OCI-LY7 (cell line): ENCODE measurements around the gene HDAC4. TPM values are rescaled to one million over a fixed set of nuclear protein-coding genes. Genes with fewer than 3 reads are reported as not detected.
"Not testable (repeated sequence)": the region's sequence is repeated elsewhere in the genome, so short reads cannot be mapped to it uniquely, and the experiment has no call there.

Experiments
- BruUV-seq: library from RNA; stranded (reverse); fragments of 400-500 nt; replicated peaks from 2 replicates; lab custom pipeline; 2021; lab: Mats Ljungman, UMichigan
- CTCF ChIA-PET: fragments of 300-600 bp; sonication (Branson Sonifier 250); formaldehyde crosslinking; loops from one replicate; lab custom pipeline; 2022; ENCODE audit warnings: antibody characterized with exemption; ENCODE audit not compliant: unreplicated experiment; lab: Charles Lee
- POLR2A ChIA-PET: fragments of 300-600 bp; sonication (Branson Sonifier 250); formaldehyde crosslinking; loops from one replicate; lab custom pipeline; 2022; ENCODE audit warnings: antibody characterized with exemption; lab: Charles Lee
- DNase-seq: peaks from one replicate; pipeline ENCODE4 v3.0.0-alpha.2; 2015; ENCODE audit warnings: low spot score
- H2AFZ ChIP-seq: fragments of 200-600 bp; sonication (generic), shearing (Covaris generic); 2 replicates; pipeline ENCODE4 v1.6.1; 2014; ENCODE audit warnings: mild to moderate bottlenecking, antibody characterized with exemption, low read length, moderate library complexity
- H3K27ac ChIP-seq: fragments of 200-600 bp; sonication (generic); 2 replicates; pipeline ENCODE4 v1.5.1; 2014; ENCODE audit warnings: mixed run types, low read depth, mild to moderate bottlenecking, moderate library complexity, low read length, inconsistent platforms; ENCODE audit not compliant: poor library complexity, severe bottlenecking
- H3K36me3 ChIP-seq: fragments of 200-600 bp; sonication (generic); 2 replicates; pipeline ENCODE4 v1.6.1; 2014; ENCODE audit warnings: mild to moderate bottlenecking, antibody characterized with exemption, low read length, moderate library complexity, mixed read lengths; ENCODE audit not compliant: insufficient read depth
- H3K4me1 ChIP-seq: fragments of 200-600 bp; sonication (generic); 2 replicates; pipeline ENCODE4 v1.5.1; 2014; ENCODE audit warnings: mild to moderate bottlenecking, low read length; ENCODE audit not compliant: insufficient read depth, poor library complexity, severe bottlenecking
- H3K4me2 ChIP-seq: fragments of 200-600 bp; sonication (generic); 2 replicates; pipeline ENCODE4 v1.6.1; 2014; ENCODE audit warnings: mild to moderate bottlenecking, low read length
- H3K4me3 ChIP-seq: fragments of 200-600 bp; sonication (generic); 2 replicates; pipeline ENCODE4 v1.5.1; 2014; ENCODE audit warnings: mild to moderate bottlenecking, low read depth, low read length; ENCODE audit not compliant: poor library complexity, severe bottlenecking
- H3K79me2 ChIP-seq: fragments of 200-600 bp; sonication (generic); 2 replicates; pipeline ENCODE4 v1.6.1; 2016; ENCODE audit warnings: low read depth, mild to moderate bottlenecking, low read length, moderate library complexity, mixed read lengths; ENCODE audit not compliant: insufficient read depth
- H3K9me2 ChIP-seq: fragments of 200-600 bp; sonication (generic); 2 replicates; pipeline ENCODE4 v1.6.1; 2016; ENCODE audit warnings: mild to moderate bottlenecking, low read length, mixed read lengths; ENCODE audit not compliant: insufficient read depth
- H3K9me3 ChIP-seq: fragments of 200-600 bp; sonication (generic); 2 replicates; pipeline ENCODE4 v1.6.1; 2014; ENCODE audit warnings: mild to moderate bottlenecking, mixed run types, low read length, mixed read lengths
- H4K20me1 ChIP-seq: fragments of 200-600 bp; sonication (generic); 2 replicates; pipeline ENCODE4 v1.6.1; 2014; ENCODE audit warnings: mild to moderate bottlenecking, antibody characterized with exemption, low read length, moderate library complexity, mixed read lengths; ENCODE audit not compliant: insufficient read depth
- EZH2phosphoT487 ChIP-seq: fragments of 200-600 bp; sonication (generic); IDR thresholded peaks from 2 replicates; pipeline ENCODE4 v1.6.1; 2018; ENCODE audit warnings: low read depth, borderline replicate concordance, mild to moderate bottlenecking, mixed run types, antibody characterized with exemption, low read length, moderate library complexity, mixed read lengths
- intact Hi-C: fragments of 100-400 bp; cut with micrococcal nuclease; formaldehyde crosslinking; loops from one replicate; pipeline ENCODE4 v1.10.0; 2022; ENCODE audit not compliant: unreplicated experiment
- total RNA-seq, 2 experiments: library from RNA; depleted of rRNA in 1 of 2; stranded (reverse); fragments of >200 nt in 1 of 2; shearing (Covaris generic) in 1 of 2; gene quantifications; 2 replicates each; pipeline ENCODE4 v1.2.3, GENCODE V29; 2014 to 2022
- TF ChIP-seq, protein P1 (sequence below): fragments of 200-600 bp; sonication (generic); conservative IDR thresholded peaks from 2 replicates; pipeline ENCODE4 v1.5.1; 2014; ENCODE audit warnings: mild to moderate bottlenecking, antibody characterized with exemption, low read length, moderate library complexity, mixed read lengths

The HDAC4 gene
- total RNA-seq, 2 experiments from 2014 or later = 10.2 to 20.6 TPM

DNA sequence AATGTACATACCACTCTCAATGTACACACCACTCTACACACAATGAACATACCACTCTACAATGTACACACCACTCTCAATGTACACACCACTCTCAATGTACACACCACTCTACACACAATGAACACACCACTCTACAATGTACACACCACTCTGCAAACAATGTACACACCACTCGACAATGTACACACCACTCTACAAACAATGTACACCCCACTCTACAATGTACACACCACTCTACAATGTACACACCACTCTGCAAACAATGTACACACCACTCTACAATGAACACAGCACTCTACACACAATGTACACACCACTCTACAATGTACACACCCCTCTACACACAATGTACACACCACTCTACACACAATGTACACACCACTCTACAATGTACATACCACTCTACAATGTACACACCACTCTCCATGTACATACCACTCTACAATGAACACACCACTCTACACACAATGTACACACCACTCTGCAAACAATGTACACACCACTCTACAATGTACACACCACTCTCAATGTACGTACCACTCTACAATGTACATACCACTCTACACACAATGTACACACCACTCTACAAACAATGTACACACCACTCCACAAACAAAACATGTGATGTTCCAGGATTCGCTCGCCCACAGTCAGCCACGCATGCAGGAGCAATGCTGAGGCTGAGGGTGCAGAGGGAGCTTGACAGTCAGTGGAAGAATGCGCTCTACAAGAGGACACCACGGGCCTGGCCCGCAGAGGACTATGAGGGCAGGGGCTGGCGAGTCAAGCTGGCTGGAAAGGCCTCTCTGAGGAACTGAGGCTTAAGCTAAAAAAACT is 118.2 kb downstream of the HDAC4 start:
- H3K4me3 ChIP-seq = no peak overlapping the region
- ChIA-PET POLR2A (no interaction called here), CTCF (no interaction called here)
- H3K79me2 ChIP-seq = no peaks in the 10 kb centered on the region
- TF ChIP-seq EZH2phosphoT487 = no peak
- TF ChIP-seq, protein P1, sequence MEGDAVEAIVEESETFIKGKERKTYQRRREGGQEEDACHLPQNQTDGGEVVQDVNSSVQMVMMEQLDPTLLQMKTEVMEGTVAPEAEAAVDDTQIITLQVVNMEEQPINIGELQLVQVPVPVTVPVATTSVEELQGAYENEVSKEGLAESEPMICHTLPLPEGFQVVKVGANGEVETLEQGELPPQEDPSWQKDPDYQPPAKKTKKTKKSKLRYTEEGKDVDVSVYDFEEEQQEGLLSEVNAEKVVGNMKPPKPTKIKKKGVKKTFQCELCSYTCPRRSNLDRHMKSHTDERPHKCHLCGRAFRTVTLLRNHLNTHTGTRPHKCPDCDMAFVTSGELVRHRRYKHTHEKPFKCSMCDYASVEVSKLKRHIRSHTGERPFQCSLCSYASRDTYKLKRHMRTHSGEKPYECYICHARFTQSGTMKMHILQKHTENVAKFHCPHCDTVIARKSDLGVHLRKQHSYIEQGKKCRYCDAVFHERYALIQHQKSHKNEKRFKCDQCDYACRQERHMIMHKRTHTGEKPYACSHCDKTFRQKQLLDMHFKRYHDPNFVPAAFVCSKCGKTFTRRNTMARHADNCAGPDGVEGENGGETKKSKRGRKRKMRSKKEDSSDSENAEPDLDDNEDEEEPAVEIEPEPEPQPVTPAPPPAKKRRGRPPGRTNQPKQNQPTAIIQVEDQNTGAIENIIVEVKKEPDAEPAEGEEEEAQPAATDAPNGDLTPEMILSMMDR = no peak
- H2AFZ ChIP-seq = no peak overlapping the region
- H4K20me1 ChIP-seq = no peaks in the 10 kb centered on the region
- H3K9me3 ChIP-seq = no peaks in the 10 kb centered on the region
- no peaks in the 10 kb centered on the region for H3K9me2 ChIP-seq
- intact Hi-C loops = no loop called here
- no peak overlapping the region for H3K27ac ChIP-seq
- no peak overlapping the region for H3K4me2 ChIP-seq
- DNase-seq = no peak
- no TSS peak for BruUV-seq
- H3K36me3 ChIP-seq = no peaks in the 10 kb centered on the region
- no peaks in the 10 kb centered on the region for H3K4me1 ChIP-seq

GRCh38 chr2:239280296-239281017 is 120.4 kb downstream of the HDAC4 start:
- POLR2A ChIA-PET = not testable (repeated sequence)

DNA sequence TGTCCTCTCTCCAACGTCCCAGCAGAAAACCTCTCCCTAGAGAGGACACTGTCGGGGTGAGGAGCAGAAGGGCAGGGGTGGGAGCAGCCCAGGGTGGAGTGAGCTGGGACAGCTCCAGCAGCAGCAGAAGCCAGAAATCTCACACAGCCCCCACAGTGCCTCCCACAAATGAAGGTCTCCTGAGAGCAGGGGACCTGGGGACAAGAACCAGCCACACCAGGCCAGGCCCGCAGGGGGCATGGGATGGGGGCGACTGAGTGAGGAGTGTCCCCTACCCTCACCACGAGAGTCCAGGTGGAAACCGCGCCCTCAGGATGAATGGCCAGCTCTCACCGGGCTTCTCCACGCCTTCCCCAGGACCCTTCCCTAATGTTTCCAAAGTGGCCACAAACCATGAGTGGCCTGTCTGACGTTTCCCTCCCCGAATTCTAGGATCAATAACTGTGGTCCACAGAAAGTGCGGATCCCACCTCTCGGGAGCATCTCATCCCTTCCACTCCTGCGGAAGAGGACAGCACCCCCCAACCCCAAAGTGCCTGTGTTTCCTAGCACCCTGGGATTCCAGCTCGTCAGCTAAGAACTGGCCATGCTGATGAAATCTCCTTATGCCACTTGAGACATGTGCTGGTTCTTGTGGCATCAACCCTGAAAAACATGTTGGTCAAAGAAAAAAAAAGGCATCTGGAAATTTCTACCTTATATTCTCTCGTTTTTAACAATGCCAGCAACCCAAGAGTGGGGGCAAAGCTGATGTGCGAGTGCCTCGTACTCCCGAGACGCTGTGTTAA is 121.1 kb downstream of the HDAC4 start:
- POLR2A ChIA-PET = no interaction called here
- no peak for DNase-seq
- intact Hi-C loops = no loop called here
- no peaks in the 10 kb centered on the region for H3K79me2 ChIP-seq
- H4K20me1 ChIP-seq = no peaks in the 10 kb centered on the region; the same call in 1 of the 2 replicates
- H3K27ac ChIP-seq = no peak overlapping the region
- no peak overlapping the region for H2AFZ ChIP-seq
- H3K36me3 ChIP-seq = no peaks in the 10 kb centered on the region
- H3K4me2 ChIP-seq = no peak overlapping the region
- H3K4me3 ChIP-seq = no peak overlapping the region
- no TSS peak for BruUV-seq
- no peaks in the 10 kb centered on the region for H3K4me1 ChIP-seq
- CTCF ChIA-PET = no interaction called here
- no peaks in the 10 kb centered on the region for H3K9me2 ChIP-seq
- no peaks in the 10 kb centered on the region for H3K9me3 ChIP-seq
- no peak for TF ChIP-seq EZH2phosphoT487
- TF ChIP-seq, protein P1 = no peak

More at GRCh38 chr2:239280296-239281017, 120.4 kb downstream of the HDAC4 start:
- H3K36me3 ChIP-seq, H3K9me2 ChIP-seq, H3K4me3 ChIP-seq, H3K4me1 ChIP-seq, H3K79me2 ChIP-seq, H3K27ac ChIP-seq, intact Hi-C loops, H3K4me2 ChIP-seq, BruUV-seq, H4K20me1 ChIP-seq, DNase-seq, CTCF ChIA-PET, H3K9me3 ChIP-seq, H2AFZ ChIP-seq: not testable (repeated sequence)
